ENCODE measurements around the gene KCP. TPM values are rescaled to one million over a fixed set of nuclear protein-coding genes. Genes with fewer than 3 reads are reported as not detected.

The KCP gene
- polyA plus RNA-seq, 3 donors = 0.11 to 0.16 TPM; not detected in 1

DNA sequence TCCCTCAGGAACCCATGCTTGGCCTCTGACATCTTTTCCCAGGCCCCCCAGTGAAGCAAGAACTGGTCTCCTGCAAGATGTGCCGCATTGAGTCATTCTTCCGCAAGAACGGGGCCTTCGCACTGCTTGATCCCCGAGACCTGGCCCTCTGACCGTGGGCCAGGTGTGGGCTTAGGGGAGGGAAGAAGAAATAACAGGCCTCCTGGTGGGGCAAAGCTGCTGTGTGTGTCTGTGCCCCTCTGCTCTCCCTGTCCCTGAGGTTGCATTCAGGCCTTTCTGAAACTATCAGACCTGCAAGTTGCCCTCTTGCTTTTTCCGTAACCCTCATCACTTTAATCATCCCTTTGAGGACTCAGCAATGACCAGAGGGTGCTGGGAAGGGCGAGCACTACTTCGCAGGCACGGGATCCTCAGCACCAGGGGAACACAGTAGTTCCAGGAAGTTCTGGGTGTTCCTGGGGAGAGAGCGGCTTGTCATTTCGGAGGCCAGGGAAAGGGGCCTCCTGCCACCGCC, 41.8 kb downstream of the KCP start:
- H3K36me3 Mint-ChIP-seq = peaks cover 42% of the 10 kb centered on the region in 2 donors
- peak overlapping the region; percentile 43 for H3K9ac ChIP-seq (ENCODE audit: insufficient read depth, low read length, poor library complexity, severe bottlenecking)
- H3K4me1 ChIP-seq (ENCODE audit: control insufficient read depth in 1 of 2, insufficient read depth in 2 of 2, low read length in 2 of 2) = peaks cover 12 to 27% of the 10 kb centered on the region in 2 donors
- peaks cover 19 to 41% (median 36%) of the 10 kb centered on the region in 3 donors for H3K27me3 Mint-ChIP-seq (ENCODE audit: low read depth in 3 of 3)
- no peaks in the 10 kb centered on the region for H3K9me3 ChIP-seq (replicated peaks in 1 of 2; ENCODE audit: control insufficient read depth in 1 of 2, insufficient read depth in 1 of 2, low read length in 2 of 2)
- no peak overlapping the region for H3K27ac ChIP-seq (ENCODE audit: low read depth in 1 of 2, low read length in 2 of 2)
- 44% methylated on average over 9 of the region's 13 CpGs for WGBS (ENCODE audit: insufficient coverage)
- TF ChIP-seq, protein P1, sequence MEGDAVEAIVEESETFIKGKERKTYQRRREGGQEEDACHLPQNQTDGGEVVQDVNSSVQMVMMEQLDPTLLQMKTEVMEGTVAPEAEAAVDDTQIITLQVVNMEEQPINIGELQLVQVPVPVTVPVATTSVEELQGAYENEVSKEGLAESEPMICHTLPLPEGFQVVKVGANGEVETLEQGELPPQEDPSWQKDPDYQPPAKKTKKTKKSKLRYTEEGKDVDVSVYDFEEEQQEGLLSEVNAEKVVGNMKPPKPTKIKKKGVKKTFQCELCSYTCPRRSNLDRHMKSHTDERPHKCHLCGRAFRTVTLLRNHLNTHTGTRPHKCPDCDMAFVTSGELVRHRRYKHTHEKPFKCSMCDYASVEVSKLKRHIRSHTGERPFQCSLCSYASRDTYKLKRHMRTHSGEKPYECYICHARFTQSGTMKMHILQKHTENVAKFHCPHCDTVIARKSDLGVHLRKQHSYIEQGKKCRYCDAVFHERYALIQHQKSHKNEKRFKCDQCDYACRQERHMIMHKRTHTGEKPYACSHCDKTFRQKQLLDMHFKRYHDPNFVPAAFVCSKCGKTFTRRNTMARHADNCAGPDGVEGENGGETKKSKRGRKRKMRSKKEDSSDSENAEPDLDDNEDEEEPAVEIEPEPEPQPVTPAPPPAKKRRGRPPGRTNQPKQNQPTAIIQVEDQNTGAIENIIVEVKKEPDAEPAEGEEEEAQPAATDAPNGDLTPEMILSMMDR (IDR thresholded peaks at IDR 0.05) = no peak
- intact Hi-C loops (cut with micrococcal nuclease) = loop anchor here in 1 of 2 donors (10.0 kb wide), 1 partner anchor 124 kb away; no protein-coding TSS in a partner anchor
- H3K4me3 ChIP-seq (replicated peaks in 1 of 3; ENCODE audit: low read depth in 2 of 3, low read length in 3 of 3) = peak overlapping the region in 2 of 3 experiments; percentile 14 to 68
- DNase-seq = no peak
- peaks cover 26% of the 10 kb centered on the region for H3K4me1 Mint-ChIP-seq
- peaks cover 19 to 22% of the 10 kb centered on the region in 2 donors for H3K36me3 ChIP-seq (replicated peaks in 1 of 2; ENCODE audit: control insufficient read depth in 1 of 2, insufficient read depth in 2 of 2, low read length in 2 of 2)
- peaks cover 0 to 5% (median 2%) of the 10 kb centered on the region in 7 donors for H3K9me3 Mint-ChIP-seq
- peaks cover 21% of the 10 kb centered on the region for H3K79me2 ChIP-seq (ENCODE audit: insufficient read depth, low read length)
- peaks cover 2 to 28% of the 10 kb centered on the region in 2 donors for H3K27me3 ChIP-seq (ENCODE audit: control insufficient read depth in 2 of 2, insufficient read depth in 2 of 2, low read length in 2 of 2)
- H3K4me3 Mint-ChIP-seq = peak overlapping the region; percentile 62 to 82
- peak overlapping the region; percentile 82 for H3K4me2 ChIP-seq (replicated peaks; ENCODE audit: extremely low read depth, low read length, poor library complexity, severe bottlenecking)
- H2AFZ ChIP-seq (ENCODE audit: insufficient read depth, low read depth, low read length, poor library complexity, severe bottlenecking) = no peak overlapping the region
- peak overlapping the region in 1 of 7 donors; percentile 50 for H3K27ac Mint-ChIP-seq
- H4K20me1 ChIP-seq (ENCODE audit: insufficient read depth, low read length) = peaks cover 73% of the 10 kb centered on the region

- H3K4me2 ChIP-seq (replicated peaks; ENCODE audit: extremely low read depth, low read length, poor library complexity, severe bottlenecking) = no peak overlapping the region
- H3K27me3 Mint-ChIP-seq (ENCODE audit: low read depth in 3 of 3) = peaks cover 19 to 40% (median 34%) of the 10 kb centered on the region in 3 donors
- H3K4me1 Mint-ChIP-seq = peaks cover 29% of the 10 kb centered on the region
- peak overlapping the region in 3 of 7 donors; percentile 20 to 60 (median 50) for H3K27ac Mint-ChIP-seq
- H3K36me3 ChIP-seq (replicated peaks in 1 of 2; ENCODE audit: control insufficient read depth in 1 of 2, insufficient read depth in 2 of 2, low read length in 2 of 2) = peaks cover 19 to 22% of the 10 kb centered on the region in 2 donors
- peaks cover 0 to 5% (median 2%) of the 10 kb centered on the region in 7 donors for H3K9me3 Mint-ChIP-seq
- H3K4me3 Mint-ChIP-seq = no peak overlapping the region
- peaks cover 17 to 31% of the 10 kb centered on the region in 2 donors for H3K4me1 ChIP-seq (ENCODE audit: control insufficient read depth in 1 of 2, insufficient read depth in 2 of 2, low read length in 2 of 2)
- H3K9me3 ChIP-seq (replicated peaks in 1 of 2; ENCODE audit: control insufficient read depth in 1 of 2, insufficient read depth in 1 of 2, low read length in 2 of 2) = no peaks in the 10 kb centered on the region
- peaks cover 42% of the 10 kb centered on the region in 2 donors for H3K36me3 Mint-ChIP-seq
- no peak overlapping the region for H3K9ac ChIP-seq (ENCODE audit: insufficient read depth, low read length, poor library complexity, severe bottlenecking)
- peaks cover 28% of the 10 kb centered on the region for H3K79me2 ChIP-seq (ENCODE audit: insufficient read depth, low read length)
- peaks cover 2 to 28% of the 10 kb centered on the region in 2 donors for H3K27me3 ChIP-seq (ENCODE audit: control insufficient read depth in 2 of 2, insufficient read depth in 2 of 2, low read length in 2 of 2)
- no peak overlapping the region for H3K27ac ChIP-seq (ENCODE audit: low read depth in 1 of 2, low read length in 2 of 2)
- 83% methylated on average over 6 of the region's 11 CpGs for WGBS (ENCODE audit: insufficient coverage)
- no peak overlapping the region for H2AFZ ChIP-seq (ENCODE audit: insufficient read depth, low read depth, low read length, poor library complexity, severe bottlenecking)
- peaks cover 76% of the 10 kb centered on the region for H4K20me1 ChIP-seq (ENCODE audit: insufficient read depth, low read length)
- no peak overlapping the region for H3K4me3 ChIP-seq (replicated peaks in 1 of 3; ENCODE audit: low read depth in 2 of 3, low read length in 3 of 3)
- intact Hi-C loops (cut with micrococcal nuclease) = loop anchor here in 1 of 2 donors (10.0 kb wide), 1 partner anchor 123 kb away; no protein-coding TSS in a partner anchor
- DNase-seq = no peak
- TF ChIP-seq, protein P1 (IDR thresholded peaks at IDR 0.05) = no peak
Observed at GRCh38 chr7:128867842-128868623, 42.5 kb downstream of the KCP start.

All from CD14-positive monocyte (primary cell).